DND-41 (cell line): ENCODE data around the gene PHKB.

Experiments
- CTCF ChIP-seq: IDR thresholded peaks from 2 replicates; pipeline ENCODE4 v1.5.1; 2012; ENCODE audit warnings: borderline replicate concordance, low read length, moderate library complexity, mild to moderate bottlenecking; ENCODE audit not compliant: poor library complexity, severe bottlenecking; ENCODE audit errors: extremely low read depth
- EZH2 ChIP-seq: IDR thresholded peaks from 3 replicates; pipeline ENCODE4 v1.6.1; 2012; ENCODE audit warnings: borderline replicate concordance, low read depth, mild to moderate bottlenecking, moderate library complexity, low read length, inconsistent platforms; ENCODE audit not compliant: severe bottlenecking

GRCh38 chr16:47475786-47476185, 14.7 kb downstream of the PHKB start:
- TF ChIP-seq CTCF = no peak
- no peak for TF ChIP-seq EZH2
